ENCODE measurements around the gene TEX54. TPM values are rescaled to one million over a fixed set of nuclear protein-coding genes. Genes with fewer than 3 reads are reported as not detected.
"Not testable (repeated sequence)": the region's sequence is repeated elsewhere in the genome, so short reads cannot be mapped to it uniquely, and the experiment has no call there.

TEX54 gene
- total RNA-seq, 2 experiments from 2014 or later, result not detected

GRCh38 chr11:62853279-62853965 is 20.8 kb upstream of the TEX54 start:
- Mint-ChIP-seq H3K4me1 (peaks cover 52% of the 10 kb centered on the region), H3K27me3 (peaks cover 3% of the 10 kb centered on the region), H3K27ac (peak overlapping the region; percentile 91), H3K9me3 (ENCODE audit: low read depth) (no peaks in the 10 kb centered on the region), H3K4me3 (peak overlapping the region; percentile 93), H3K36me3 (peaks cover 52% of the 10 kb centered on the region)
- CTCF ChIA-PET, result interaction anchor here (0.6 to 2.8 kb wide), 8 partner anchors 12 to 67 kb away, joined by 3 to 12 read pairs (median 4); partner anchors contain the start of genes TMEM179B and WDR74
- DNase-seq (no peak), ATAC-seq (no peak)

- ATAC-seq, result no peak
Measured at GRCh38 chr11:62852523-62853188, 20.0 kb upstream of the TEX54 start.

DNA sequence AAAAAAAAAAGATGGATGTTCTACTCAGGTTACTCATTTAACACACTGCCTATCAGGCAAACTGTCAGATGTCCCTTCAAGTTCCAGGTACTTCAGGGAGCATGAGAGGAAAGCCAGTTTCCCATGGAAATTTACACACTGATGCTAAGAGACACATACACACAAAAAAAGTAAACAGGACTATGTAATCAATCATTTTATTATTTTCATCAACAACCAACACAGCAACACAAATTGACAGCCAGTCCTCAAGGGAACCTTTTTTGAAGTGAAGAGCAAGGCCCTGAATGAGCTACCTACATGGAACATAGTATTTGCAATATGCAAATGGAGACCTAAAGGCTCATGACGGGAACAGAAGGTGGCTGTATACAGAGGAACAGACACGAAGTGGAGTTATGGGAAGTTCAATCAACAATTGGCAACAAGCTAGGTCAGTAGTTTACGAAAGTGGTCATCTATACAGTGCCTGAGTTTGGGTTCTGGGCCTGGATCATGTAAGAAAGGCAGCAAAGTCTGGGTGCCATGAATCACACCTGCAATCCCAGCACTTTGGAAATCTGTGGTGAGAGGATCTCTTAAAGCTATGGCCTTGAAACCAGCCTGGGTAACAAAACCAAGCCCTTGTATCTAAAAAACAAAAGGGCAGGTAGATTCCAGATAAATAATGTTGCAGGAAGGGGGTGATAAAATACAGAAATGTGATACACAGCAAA is 19.3 kb upstream of the TEX54 start:
- no peaks in the 10 kb centered on the region for H3K9me3 Mint-ChIP-seq (ENCODE audit: low read depth)
- H3K27me3 Mint-ChIP-seq, result peaks cover 3% of the 10 kb centered on the region
- DNase-seq (no peak), ATAC-seq (no peak)
- H3K4me3 Mint-ChIP-seq, result peak overlapping the region; percentile 15
- peaks cover 39% of the 10 kb centered on the region for H3K4me1 Mint-ChIP-seq
- CTCF ChIA-PET, result interaction anchor here (1.0 to 1.5 kb wide), 7 partner anchors 9 to 157 kb away, joined by 3 to 4 read pairs (median 3); partner anchors contain the start of gene ZBTB3
- peak overlapping the region; percentile 61 for H3K27ac Mint-ChIP-seq
- H3K36me3 Mint-ChIP-seq, result peaks cover 50% of the 10 kb centered on the region

More at GRCh38 chr11:62852523-62853188, 20.0 kb upstream of the TEX54 start:
- peaks cover 50% of the 10 kb centered on the region for H3K36me3 Mint-ChIP-seq
- peaks cover 3% of the 10 kb centered on the region for H3K27me3 Mint-ChIP-seq
- H3K4me1 Mint-ChIP-seq, result peaks cover 45% of the 10 kb centered on the region
- CTCF ChIA-PET, result interaction anchor here (1.0 to 2.1 kb wide), 8 partner anchors 9 to 158 kb away, joined by 3 to 12 read pairs (median 3); partner anchors contain the start of genes TMEM179B and ZBTB3
- H3K9me3 Mint-ChIP-seq (ENCODE audit: low read depth), result no peaks in the 10 kb centered on the region
- peak overlapping the region; percentile 91 for H3K27ac Mint-ChIP-seq
- H3K4me3 Mint-ChIP-seq, result peak overlapping the region; percentile 93
- DNase-seq, result no peak

GRCh38 chr11:62850911-62851806 is 18.5 kb upstream of the TEX54 start:
- Mint-ChIP-seq H3K4me3 (peak overlapping the region; percentile 15), H3K4me1 (peaks cover 36% of the 10 kb centered on the region), H3K9me3 (ENCODE audit: low read depth) (no peaks in the 10 kb centered on the region), H3K27ac (peak overlapping the region; percentile 61), H3K36me3 (peaks cover 48% of the 10 kb centered on the region), H3K27me3 (peaks cover 3% of the 10 kb centered on the region)
- CTCF ChIA-PET, result interaction anchor here (1.0 to 2.3 kb wide), 7 partner anchors 10 to 157 kb away, joined by 3 to 8 read pairs (median 3); partner anchors contain the start of genes SLC3A2, TMEM179B and ZBTB3
- ATAC-seq (no peak), DNase-seq (no peak)

GRCh38 chr11:62847767-62848314 is 15.2 kb upstream of the TEX54 start:
- Mint-ChIP-seq H3K27ac (no peak overlapping the region), H3K9me3 (ENCODE audit: low read depth) (no peaks in the 10 kb centered on the region), H3K4me3 (no peak overlapping the region), H3K36me3 (peaks cover 16% of the 10 kb centered on the region), H3K27me3 (no peaks in the 10 kb centered on the region), H3K4me1 (peaks cover 19% of the 10 kb centered on the region)
- CTCF ChIA-PET, result interaction anchor here (1.0 kb wide), 1 partner anchor 122 kb away, joined by 3 read pairs; no protein-coding TSS in a partner anchor
- DNase-seq (no peak), ATAC-seq (no peak)

DNA sequence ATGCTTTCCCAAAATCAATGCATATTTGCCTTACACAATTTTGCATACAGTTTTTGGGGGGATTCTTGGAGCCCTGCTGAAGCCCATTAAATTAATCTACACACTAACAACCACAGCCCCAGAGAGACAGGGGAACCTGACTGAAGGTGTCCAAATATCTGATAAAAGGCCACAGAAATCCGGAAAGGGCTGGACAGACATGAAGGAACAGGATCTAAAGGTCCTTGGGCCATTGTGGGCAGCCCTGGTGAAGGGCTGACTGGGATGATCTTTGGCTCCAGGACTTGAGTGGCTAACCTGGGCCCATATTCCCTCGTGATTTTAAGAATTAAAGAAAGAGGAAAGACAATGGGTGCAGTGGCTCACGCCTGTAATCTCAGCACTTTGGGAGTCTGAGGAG is 13.5 kb upstream of the TEX54 start:
- Mint-ChIP-seq H3K27me3 (no peaks in the 10 kb centered on the region), H3K4me3 (no peak overlapping the region), H3K36me3 (peaks cover 3% of the 10 kb centered on the region), H3K4me1 (peaks cover 4% of the 10 kb centered on the region), H3K9me3 (ENCODE audit: low read depth) (no peaks in the 10 kb centered on the region), H3K27ac (no peak overlapping the region)
- no peak for ATAC-seq
- DNase-seq, result no peak
- CTCF ChIA-PET, result interaction anchor here (0.9 kb wide), 1 partner anchor 30 kb away, joined by 3 read pairs; no protein-coding TSS in a partner anchor

GRCh38 chr11:62844154-62844553 is 11.5 kb upstream of the TEX54 start:
- H3K36me3 Mint-ChIP-seq, result peaks cover 5% of the 10 kb centered on the region
- ATAC-seq (no peak), DNase-seq (no peak)
- H3K27me3 Mint-ChIP-seq, result no peaks in the 10 kb centered on the region
- no peaks in the 10 kb centered on the region for H3K9me3 Mint-ChIP-seq (ENCODE audit: low read depth)
- no peak overlapping the region for H3K27ac Mint-ChIP-seq
- peaks cover 9% of the 10 kb centered on the region for H3K4me1 Mint-ChIP-seq
- no peak overlapping the region for H3K4me3 Mint-ChIP-seq
- CTCF ChIA-PET, result interaction anchor here (1.9 to 2.0 kb wide), 2 partner anchors 11 to 58 kb away, joined by 9 to 13 read pairs; no protein-coding TSS in a partner anchor

- H3K36me3 Mint-ChIP-seq, result peaks cover 2% of the 10 kb centered on the region
- no peaks in the 10 kb centered on the region for H3K9me3 Mint-ChIP-seq (ENCODE audit: low read depth)
- H3K4me1 Mint-ChIP-seq, result peaks cover 13% of the 10 kb centered on the region
- no peak for DNase-seq
- H3K27me3 Mint-ChIP-seq, result no peaks in the 10 kb centered on the region
- H3K27ac Mint-ChIP-seq, result no peak overlapping the region
- no peak for ATAC-seq
- CTCF ChIA-PET, result interaction anchor here (1.5 to 2.0 kb wide), 3 partner anchors 9 to 57 kb away, joined by 3 to 13 read pairs (median 9); no protein-coding TSS in a partner anchor
- H3K4me3 Mint-ChIP-seq, result no peak overlapping the region
Measured at GRCh38 chr11:62843466-62843865, 10.8 kb upstream of the TEX54 start.

DNA sequence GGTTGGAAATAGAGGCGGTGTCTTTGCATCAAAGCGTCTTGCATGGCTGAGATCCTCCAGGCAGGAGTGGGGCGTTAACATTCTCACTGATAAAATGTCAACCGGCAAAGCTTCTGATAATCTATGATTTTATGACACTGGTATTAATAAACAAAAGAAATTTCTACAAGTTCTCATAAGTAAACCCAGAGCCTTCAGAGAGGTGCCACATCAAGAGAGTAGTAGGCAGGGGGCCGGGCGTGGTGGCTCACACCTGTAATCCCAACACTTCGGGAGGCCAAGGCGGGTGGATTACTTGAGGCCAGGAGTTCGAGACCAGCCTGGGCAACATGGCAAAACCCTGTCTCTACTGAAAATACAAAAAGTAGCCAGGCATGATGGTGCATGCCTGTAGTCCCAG is 10.2 kb upstream of the TEX54 start:
- H3K9me3 Mint-ChIP-seq (ENCODE audit: low read depth); H3K36me3 Mint-ChIP-seq; H3K27ac Mint-ChIP-seq; ATAC-seq; H3K4me3 Mint-ChIP-seq; H3K27me3 Mint-ChIP-seq; DNase-seq: not testable (repeated sequence)
- peaks cover 15% of the 10 kb centered on the region for H3K4me1 Mint-ChIP-seq
- CTCF ChIA-PET, result interaction anchor here (1.0 to 2.0 kb wide), 4 partner anchors 9 to 57 kb away, joined by 3 to 13 read pairs (median 6); partner anchors contain the start of gene SLC3A2

DNA sequence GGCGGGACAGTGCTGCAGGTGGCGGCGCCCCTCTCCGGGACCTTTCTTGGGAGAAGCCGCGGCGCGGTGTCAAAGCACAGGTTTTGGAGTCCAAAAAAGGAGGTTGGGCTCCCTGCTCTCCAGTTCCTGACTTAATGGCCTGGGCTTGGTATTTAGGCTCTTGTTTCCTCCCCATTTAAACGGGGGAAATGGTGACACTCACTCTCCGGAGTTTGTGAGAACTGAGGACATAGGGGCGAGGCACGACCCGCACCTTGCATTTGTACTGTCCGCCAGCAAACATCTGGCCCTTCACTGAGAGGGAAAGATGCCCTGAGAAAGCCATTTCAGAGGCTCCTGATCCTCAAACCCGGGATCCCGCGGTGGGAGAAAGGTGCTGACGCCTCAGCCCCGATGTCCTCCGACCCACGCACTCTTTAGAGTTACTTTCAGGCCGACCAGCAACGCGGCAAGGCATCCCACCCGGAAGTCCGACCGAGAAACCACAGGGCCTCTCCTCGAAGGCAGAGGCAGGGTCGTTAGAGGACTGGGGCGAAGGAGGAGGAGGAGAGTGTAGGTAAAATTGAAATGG is 9.6 kb upstream of the TEX54 start:
- no peak overlapping the region for H3K4me3 Mint-ChIP-seq
- peaks cover 7% of the 10 kb centered on the region for H3K36me3 Mint-ChIP-seq
- H3K4me1 Mint-ChIP-seq, result peaks cover 20% of the 10 kb centered on the region
- ATAC-seq (no peak), DNase-seq (peak; percentile 72)
- CTCF ChIA-PET, result interaction anchor here (1.0 to 2.0 kb wide), 5 partner anchors 10 to 56 kb away, joined by 3 to 13 read pairs (median 3); partner anchors contain the start of gene SLC3A2
- no peak overlapping the region for H3K27ac Mint-ChIP-seq
- H3K9me3 Mint-ChIP-seq (ENCODE audit: low read depth), result no peaks in the 10 kb centered on the region
- no peaks in the 10 kb centered on the region for H3K27me3 Mint-ChIP-seq

GRCh38 chr11:62841361-62842170 is 8.9 kb upstream of the TEX54 start:
- Mint-ChIP-seq H3K4me1 (peaks cover 21% of the 10 kb centered on the region), H3K36me3 (peaks cover 8% of the 10 kb centered on the region), H3K27ac (no peak overlapping the region), H3K4me3 (no peak overlapping the region), H3K27me3 (no peaks in the 10 kb centered on the region), H3K9me3 (ENCODE audit: low read depth) (no peaks in the 10 kb centered on the region)
- peak; percentile 70 for ATAC-seq
- peak; percentile 91 for DNase-seq
- CTCF ChIA-PET, result interaction anchor here (0.6 to 2.9 kb wide), 11 partner anchors 14 to 997 kb away, joined by 3 to 41 read pairs (median 4); partner anchors contain the start of genes HNRNPUL2, MARK2, SLC3A2 and TMEM179B

Data from activated CD8-positive, alpha-beta memory T cell treated with anti-CD3 and anti-CD28 coated beads, Interleukin-2, amount 10 ng/mL, durations not matched to agents 7 days and 5 days (primary cell).